GM23248 (cell line): ENCODE data around the gene SEPTIN3. TPM values are rescaled to one million over a fixed set of nuclear protein-coding genes. Genes with fewer than 3 reads are reported as not detected.
A peak's percentile ranks its signal among the peaks of the same experiment; 100 is the strongest.

Experiments
- DNase-seq: peaks from one replicate; pipeline ENCODE4 v3.0.0-alpha.2; 2015
- H2AFZ ChIP-seq: fragments of 200-600 bp; sonication (generic); 2 replicates; pipeline ENCODE4 v1.6.1; 2016; ENCODE audit warnings: antibody characterized with exemption
- H3F3A ChIP-seq: fragments of 200-600 bp; sonication (generic); 2 replicates; pipeline ENCODE4 v1.6.1; 2016; ENCODE audit warnings: mild to moderate bottlenecking, antibody characterized with exemption, mixed run types; ENCODE audit not compliant: insufficient read depth
- H3K27ac ChIP-seq: fragments of 200-600 bp; sonication (generic); 2 replicates; pipeline ENCODE4 v1.5.1; 2016; ENCODE audit warnings: mild to moderate bottlenecking
- H3K27me3 ChIP-seq: fragments of 200-600 bp; sonication (generic); replicated peaks from 2 replicates; pipeline ENCODE4 v1.6.1; 2016; ENCODE audit warnings: mild to moderate bottlenecking; ENCODE audit not compliant: insufficient read depth
- H3K36me3 ChIP-seq: fragments of 200-600 bp; sonication (generic); 2 replicates; pipeline ENCODE4 v1.6.1; 2016; ENCODE audit warnings: low read depth, mild to moderate bottlenecking
- H3K4me1 ChIP-seq: fragments of 200-600 bp; sonication (generic); 2 replicates; pipeline ENCODE4 v1.6.1; 2016; ENCODE audit warnings: mild to moderate bottlenecking; ENCODE audit not compliant: insufficient read depth
- H3K4me2 ChIP-seq: fragments of 200-600 bp; sonication (generic); one replicate; pipeline ENCODE4 v1.6.1; 2016; ENCODE audit warnings: mild to moderate bottlenecking; ENCODE audit not compliant: unreplicated experiment
- H3K4me3 ChIP-seq: fragments of 200-600 bp; sonication (generic); 2 replicates; pipeline ENCODE4 v1.5.1; 2016; ENCODE audit warnings: mild to moderate bottlenecking
- H3K79me2 ChIP-seq: fragments of 200-600 bp; sonication (generic); 2 replicates; pipeline ENCODE4 v1.6.1; 2016; ENCODE audit warnings: mild to moderate bottlenecking; ENCODE audit not compliant: insufficient read depth
- H3K9ac ChIP-seq: fragments of 200-600 bp; sonication (generic); 2 replicates; pipeline ENCODE4 v1.6.1; 2016; ENCODE audit warnings: mild to moderate bottlenecking
- H3K9me2 ChIP-seq: fragments of 200-600 bp; sonication (generic); 2 replicates; pipeline ENCODE4 v1.6.1; 2016; ENCODE audit warnings: mixed run types, mild to moderate bottlenecking, moderate library complexity; ENCODE audit not compliant: insufficient read depth
- H3K9me3 ChIP-seq: fragments of 200-600 bp; sonication (generic); one replicate; pipeline ENCODE4 v1.6.1; 2017; ENCODE audit warnings: low read depth
- H4K20me1 ChIP-seq: fragments of 200-600 bp; sonication (generic); 2 replicates; pipeline ENCODE4 v1.6.0; 2016; ENCODE audit not compliant: insufficient read depth
- EZH2 ChIP-seq: fragments of 200-600 bp; sonication (generic); IDR thresholded peaks from 2 replicates; pipeline ENCODE4 v1.6.1; 2018; ENCODE audit warnings: antibody characterized with exemption, mild to moderate bottlenecking; ENCODE audit not compliant: insufficient read depth, poor library complexity, severe bottlenecking
- EZH2phosphoT487 ChIP-seq: fragments of 200-600 bp; sonication (generic); IDR thresholded peaks from 2 replicates; pipeline ENCODE4 v1.6.1; 2018; ENCODE audit warnings: antibody characterized with exemption, moderate library complexity, mild to moderate bottlenecking, low read depth; ENCODE audit not compliant: insufficient read depth
- WGBS, 2 experiments: methylation state at CpG; one replicate each; pipeline ENCODE4 v1.1.6; 2015 to 2017; ENCODE audit warnings: low lambda C conversion rate in 2 of 2, low coverage in 1 of 2; ENCODE audit errors: missing lambda C conversion rate in 2 of 2; 5-methylcytosine and 5-hydroxymethylcytosine counted together
- in situ Hi-C: fragments of 300-500 bp; cut with MboI; formaldehyde crosslinking; loops from 2 replicates; pipeline ENCODE4 v1.15.0; 2020
- polyA plus RNA-seq: library from polyadenylated mRNA; unstranded; fragments of >200 nt; fragmentation: Nextera tagmentation; extraction: Ambion mirVana; gene quantifications from 2 replicates; pipeline ENCODE4 v1.2.1, GENCODE V29; 2016
- total RNA-seq: library from RNA; depleted of rRNA; stranded (reverse); fragments of >200 nt; shearing (Covaris generic); gene quantifications from 2 replicates; pipeline ENCODE4 v1.2.3, GENCODE V29; 2014; rRNA removed

Gene SEPTIN3, protein sequence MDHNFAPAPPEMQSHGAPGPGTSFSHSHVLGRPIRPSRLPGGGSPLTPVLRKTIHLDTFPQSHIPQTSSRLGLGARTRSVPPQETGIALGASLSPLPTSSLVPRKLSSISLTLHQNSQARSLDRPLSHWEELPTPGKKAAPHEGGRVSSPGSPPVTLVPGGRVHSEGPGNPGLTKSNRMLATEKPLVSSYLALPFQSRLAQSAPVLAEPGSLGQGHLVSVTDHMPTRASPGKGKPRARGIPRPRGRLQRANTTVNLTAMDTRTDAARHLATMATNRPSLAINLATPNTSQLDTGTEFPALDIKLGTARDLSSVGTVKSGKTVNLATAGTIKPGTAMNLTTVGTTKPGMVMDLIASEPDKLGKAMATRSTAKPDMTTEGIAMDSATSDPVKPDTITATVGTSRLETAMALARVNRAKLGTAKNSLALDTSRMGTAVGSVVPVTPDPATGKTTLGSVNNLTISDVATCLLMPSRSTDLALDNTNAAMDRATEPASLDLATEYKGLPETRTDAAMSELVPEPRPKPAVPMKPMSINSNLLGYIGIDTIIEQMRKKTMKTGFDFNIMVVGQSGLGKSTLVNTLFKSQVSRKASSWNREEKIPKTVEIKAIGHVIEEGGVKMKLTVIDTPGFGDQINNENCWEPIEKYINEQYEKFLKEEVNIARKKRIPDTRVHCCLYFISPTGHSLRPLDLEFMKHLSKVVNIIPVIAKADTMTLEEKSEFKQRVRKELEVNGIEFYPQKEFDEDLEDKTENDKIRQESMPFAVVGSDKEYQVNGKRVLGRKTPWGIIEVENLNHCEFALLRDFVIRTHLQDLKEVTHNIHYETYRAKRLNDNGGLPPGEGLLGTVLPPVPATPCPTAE
- total RNA-seq, result not detected in 2 replicates
- 0.06 TPM in 1 of 2 replicates, not detected in the other for polyA plus RNA-seq

DNA sequence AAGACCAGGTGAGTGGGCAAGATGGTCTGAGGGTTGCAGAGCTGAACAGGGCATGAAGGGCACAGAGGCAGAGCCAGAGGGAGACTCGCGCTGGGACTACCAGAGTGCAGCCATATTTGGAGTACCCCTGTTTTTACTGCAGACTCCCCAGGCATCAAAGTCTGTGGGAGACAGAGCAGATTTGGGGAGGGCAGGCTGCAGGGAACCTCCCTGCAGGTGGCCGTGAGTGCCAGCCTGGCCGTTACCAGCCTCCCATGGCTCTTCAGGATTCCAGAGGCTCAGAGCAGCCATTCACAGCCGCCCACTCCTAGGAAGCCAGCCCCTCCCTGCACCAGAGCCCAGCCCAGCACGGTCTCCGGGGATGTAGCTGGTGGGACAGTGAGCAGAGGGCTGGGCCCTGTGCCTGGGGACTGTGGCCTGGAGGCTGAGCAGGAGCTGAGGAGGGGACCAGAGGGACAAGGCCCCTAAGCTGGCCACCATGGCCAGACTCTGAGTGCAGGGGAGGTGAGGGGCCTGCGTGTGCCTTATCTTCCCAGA, at the start of gene SEPTIN3:
SEPTIN3 (plus strand) TSS at position 334 of the 537 bp plus-strand sequence. CDS start 2,050 bp downstream, outside the sequence.
- no peaks in the 10 kb centered on the region for H3K36me3 ChIP-seq
- no peak for DNase-seq
- in situ Hi-C loops, result loop anchor here (10.0 kb wide), 1 partner anchor 486 kb away; no protein-coding TSS in a partner anchor
- H3K4me3 ChIP-seq, result no peak within 1 kb of the TSS
- no peaks in the 10 kb centered on the region for H3K4me1 ChIP-seq
- 46 to 54% methylated on average over 8 of the region's 8 CpGs for WGBS, 2 experiments
- no peak within 1 kb of the TSS for H3K9ac ChIP-seq
- H3K79me2 ChIP-seq, result no peaks in the 10 kb centered on the region
- H3K9me3 ChIP-seq, result no peaks in the 10 kb centered on the region
- TF ChIP-seq EZH2phosphoT487 (no peak), EZH2 (no peak)
- no peak within 1 kb of the TSS for H3K27ac ChIP-seq
- no peaks in the 10 kb centered on the region for H3K9me2 ChIP-seq
- peaks cover 4% of the 10 kb centered on the region; the same call in 1 of the 2 replicates for H3F3A ChIP-seq
- no peaks in the 10 kb centered on the region for H4K20me1 ChIP-seq
- H3K27me3 ChIP-seq, result peaks cover 10% of the 10 kb centered on the region
- no peak within 1 kb of the TSS for H3K4me2 ChIP-seq
- no peak within 1 kb of the TSS for H2AFZ ChIP-seq

DNA sequence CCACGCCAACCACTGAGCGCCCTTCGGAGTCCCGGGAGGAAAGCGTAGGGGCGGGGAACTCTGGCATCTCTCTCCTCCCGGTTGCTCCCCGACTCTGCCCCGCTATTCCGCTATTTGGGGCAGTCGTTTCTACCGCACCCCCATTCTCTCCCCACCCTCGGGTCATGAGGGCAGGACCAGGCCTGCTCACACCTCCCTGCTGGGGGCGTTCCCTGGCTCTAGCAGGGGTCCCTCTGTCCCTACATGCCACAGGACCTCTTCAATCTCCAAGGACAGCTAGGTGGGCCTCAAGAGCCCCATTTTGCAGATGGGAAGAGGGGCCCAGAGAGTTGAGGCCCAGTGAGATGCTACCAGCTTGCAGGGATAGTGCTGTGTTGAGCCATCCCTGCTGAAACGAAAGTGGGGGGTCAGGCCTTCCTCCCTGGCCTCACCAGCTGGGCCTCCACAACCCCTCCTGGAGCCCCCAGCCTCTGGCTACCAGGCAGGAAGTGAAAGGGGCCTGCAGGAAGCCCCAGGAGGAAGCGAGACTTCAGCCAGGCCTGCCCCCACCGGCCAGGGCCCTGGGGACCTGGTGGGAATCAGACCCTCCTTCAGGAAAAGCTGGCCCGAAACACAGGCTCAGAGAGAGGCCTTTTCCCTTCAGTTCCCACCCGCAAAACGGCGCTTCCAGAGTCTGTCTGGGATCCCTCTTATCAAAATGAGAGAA, 48.8 kb upstream of the SEPTIN3 start:
- Histone ChIP-seq H3K27me3 (peaks cover 21% of the 10 kb centered on the region), H3K36me3 (no peaks in the 10 kb centered on the region), H3K79me2 (no peaks in the 10 kb centered on the region), H3K27ac (no peak overlapping the region), H3K9ac (no peak overlapping the region), H4K20me1 (no peaks in the 10 kb centered on the region), H3K9me2 (no peaks in the 10 kb centered on the region), H2AFZ (peak overlapping the region; percentile 82), H3K4me3 (peak overlapping the region; percentile 64; the same call in 1 of the 2 replicates), H3K4me2 (peak overlapping the region; percentile 67), H3F3A (0 out of 2 replicates have a peak, but pooled peaks cover 12% of the 10 kb centered on the region), H3K9me3 (no peaks in the 10 kb centered on the region), H3K4me1 (no peaks in the 10 kb centered on the region)
- no peak for TF ChIP-seq EZH2
- TF ChIP-seq EZH2phosphoT487, result no peak
- WGBS, 2 experiments, result 65 to 75% methylated on average over 15 to 21 of the region's 21 CpGs
- DNase-seq, result no peak
- in situ Hi-C loops, result no loop called here

- Histone ChIP-seq H3K27ac (no peak overlapping the region), H4K20me1 (no peaks in the 10 kb centered on the region), H3K4me3 (no peak overlapping the region), H3K9ac (no peak overlapping the region), H3F3A (no peaks in the 10 kb centered on the region), H3K36me3 (no peaks in the 10 kb centered on the region), H3K27me3 (peaks cover 9% of the 10 kb centered on the region), H3K79me2 (no peaks in the 10 kb centered on the region), H3K9me2 (no peaks in the 10 kb centered on the region), H2AFZ (no peak overlapping the region), H3K4me1 (no peaks in the 10 kb centered on the region), H3K9me3 (no peaks in the 10 kb centered on the region), H3K4me2 (no peak overlapping the region)
- WGBS, 2 experiments, result 88 to 89% methylated on average over 5 of the region's 5 CpGs
- in situ Hi-C loops, result no loop called here
- DNase-seq, result no peak
- TF ChIP-seq EZH2 (no peak), EZH2phosphoT487 (no peak)
Measured at GRCh38 chr22:41922328-41922727, 46.9 kb upstream of the SEPTIN3 start.
